PFSK-1 (cell line): ENCODE data around the gene INO80C.

ENCODE experiments used
- FOXP2 ChIP-seq: optimal IDR thresholded peaks from 2 replicates; pipeline ENCODE3; 2011; ENCODE audit warnings: borderline replicate concordance, control low read depth, inconsistent platforms; ENCODE audit not compliant: insufficient read depth; ENCODE audit errors: extremely low read length, extremely low read depth
- POLR2AphosphoS5 ChIP-seq: IDR thresholded peaks from 2 replicates; pipeline ENCODE4 v1.6.1; 2012; ENCODE audit warnings: low read depth, mild to moderate bottlenecking, control low read depth, low read length, moderate library complexity
- SIN3A ChIP-seq: IDR thresholded peaks from 2 replicates; pipeline ENCODE4 v1.6.1; 2012; ENCODE audit warnings: mild to moderate bottlenecking, low read length, moderate library complexity, borderline replicate concordance; ENCODE audit not compliant: insufficient read depth
- TAF1 ChIP-seq: IDR thresholded peaks from 2 replicates; pipeline ENCODE4 v1.6.1; 2012; ENCODE audit warnings: low read length, control low read depth, borderline replicate concordance; ENCODE audit not compliant: insufficient read depth
- TF ChIP-seq, protein P1 (sequence below), 2 experiments: IDR thresholded peaks; 2 replicates each; pipeline versions ENCODE4 v1.6.1 to v1.8.0; 2011 to 2012; ENCODE audit warnings: low read depth in 2 of 2, low read length in 2 of 2, control low read depth in 1 of 2, inconsistent platforms in 1 of 2, mild to moderate bottlenecking in 1 of 2, moderate library complexity in 1 of 2; ENCODE audit not compliant: insufficient read depth in 1 of 2

Gene INO80C

DNA sequence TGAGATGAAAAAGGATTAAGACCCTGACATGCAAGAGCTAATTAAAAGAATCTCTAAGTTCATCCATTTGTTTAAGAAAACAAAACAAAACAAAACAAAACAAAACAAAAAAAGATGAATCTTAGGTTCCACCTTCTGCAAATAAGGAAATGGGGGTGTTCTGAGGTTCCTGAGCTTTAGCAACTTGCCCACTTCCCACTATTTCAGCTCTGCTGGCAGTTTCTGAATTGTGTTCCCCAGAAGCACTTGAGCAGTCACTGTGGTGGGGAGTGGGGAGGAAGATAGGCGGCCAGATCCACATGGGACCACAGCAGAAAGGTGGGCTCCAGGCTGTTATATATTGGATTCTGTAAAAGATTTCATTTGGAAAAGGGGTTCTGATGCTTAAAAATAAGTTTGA lies 20.3 kb downstream of the INO80C start:
- TF ChIP-seq SIN3A: no peak
- no peak for TF ChIP-seq TAF1
- no peak for TF ChIP-seq FOXP2
- TF ChIP-seq POLR2AphosphoS5: no peak
- TF ChIP-seq, protein P1, sequence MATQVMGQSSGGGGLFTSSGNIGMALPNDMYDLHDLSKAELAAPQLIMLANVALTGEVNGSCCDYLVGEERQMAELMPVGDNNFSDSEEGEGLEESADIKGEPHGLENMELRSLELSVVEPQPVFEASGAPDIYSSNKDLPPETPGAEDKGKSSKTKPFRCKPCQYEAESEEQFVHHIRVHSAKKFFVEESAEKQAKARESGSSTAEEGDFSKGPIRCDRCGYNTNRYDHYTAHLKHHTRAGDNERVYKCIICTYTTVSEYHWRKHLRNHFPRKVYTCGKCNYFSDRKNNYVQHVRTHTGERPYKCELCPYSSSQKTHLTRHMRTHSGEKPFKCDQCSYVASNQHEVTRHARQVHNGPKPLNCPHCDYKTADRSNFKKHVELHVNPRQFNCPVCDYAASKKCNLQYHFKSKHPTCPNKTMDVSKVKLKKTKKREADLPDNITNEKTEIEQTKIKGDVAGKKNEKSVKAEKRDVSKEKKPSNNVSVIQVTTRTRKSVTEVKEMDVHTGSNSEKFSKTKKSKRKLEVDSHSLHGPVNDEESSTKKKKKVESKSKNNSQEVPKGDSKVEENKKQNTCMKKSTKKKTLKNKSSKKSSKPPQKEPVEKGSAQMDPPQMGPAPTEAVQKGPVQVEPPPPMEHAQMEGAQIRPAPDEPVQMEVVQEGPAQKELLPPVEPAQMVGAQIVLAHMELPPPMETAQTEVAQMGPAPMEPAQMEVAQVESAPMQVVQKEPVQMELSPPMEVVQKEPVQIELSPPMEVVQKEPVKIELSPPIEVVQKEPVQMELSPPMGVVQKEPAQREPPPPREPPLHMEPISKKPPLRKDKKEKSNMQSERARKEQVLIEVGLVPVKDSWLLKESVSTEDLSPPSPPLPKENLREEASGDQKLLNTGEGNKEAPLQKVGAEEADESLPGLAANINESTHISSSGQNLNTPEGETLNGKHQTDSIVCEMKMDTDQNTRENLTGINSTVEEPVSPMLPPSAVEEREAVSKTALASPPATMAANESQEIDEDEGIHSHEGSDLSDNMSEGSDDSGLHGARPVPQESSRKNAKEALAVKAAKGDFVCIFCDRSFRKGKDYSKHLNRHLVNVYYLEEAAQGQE (IDR thresholded peaks at IDR 0.05; ENCODE audit: insufficient read depth in 1 of 2, low read depth in 2 of 2, low read length in 2 of 2): no peak

DNA sequence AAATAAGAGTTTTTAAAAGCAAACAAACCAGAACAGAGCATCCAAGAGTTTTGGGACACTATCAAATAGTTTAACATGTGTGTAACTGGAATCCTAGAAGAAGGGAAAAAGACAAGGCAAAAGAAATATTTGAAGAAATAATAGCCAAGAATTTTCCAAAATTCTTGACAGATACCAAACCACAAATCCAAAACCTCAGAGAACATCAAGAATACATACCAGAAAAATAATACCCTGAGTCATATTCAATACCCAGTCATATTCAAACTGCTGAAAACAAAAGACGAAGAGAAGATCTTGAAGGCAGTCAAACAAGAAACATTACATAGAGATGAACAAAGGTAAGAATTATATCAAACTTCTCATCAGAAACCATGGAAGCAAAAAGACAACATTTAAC lies 22.9 kb downstream of the INO80C start:
- TF ChIP-seq TAF1 (no peak), POLR2AphosphoS5 (no peak), FOXP2 (no peak)
- TF ChIP-seq, protein P1 (IDR thresholded peaks at IDR 0.05; ENCODE audit: insufficient read depth in 1 of 2, low read depth in 2 of 2, low read length in 2 of 2): no peak

DNA sequence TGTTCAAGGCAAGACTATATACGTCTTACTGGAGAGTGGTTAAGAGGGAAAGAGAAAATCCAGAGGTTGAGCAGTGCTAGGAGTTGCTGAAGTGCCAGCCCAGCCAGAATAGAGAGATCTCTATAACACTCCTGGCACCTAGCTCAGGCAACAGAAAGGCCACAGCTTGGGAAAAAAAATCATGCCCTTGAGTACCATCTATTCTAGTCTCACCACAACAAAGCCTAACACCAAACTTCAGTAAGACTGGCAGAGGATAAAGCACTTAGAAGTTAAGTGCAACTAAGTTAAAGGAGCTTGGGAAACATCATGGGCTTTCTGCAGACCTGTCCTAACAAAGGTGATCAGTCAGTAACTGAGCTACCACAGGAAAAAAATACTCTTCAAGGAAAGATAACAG lies 24.2 kb downstream of the INO80C start:
- TF ChIP-seq, protein P1 (IDR thresholded peaks at IDR 0.05; ENCODE audit: insufficient read depth in 1 of 2, low read depth in 2 of 2, low read length in 2 of 2): no peak
- no peak for TF ChIP-seq POLR2AphosphoS5
- no peak for TF ChIP-seq SIN3A
- no peak for TF ChIP-seq FOXP2
- no peak for TF ChIP-seq TAF1

DNA sequence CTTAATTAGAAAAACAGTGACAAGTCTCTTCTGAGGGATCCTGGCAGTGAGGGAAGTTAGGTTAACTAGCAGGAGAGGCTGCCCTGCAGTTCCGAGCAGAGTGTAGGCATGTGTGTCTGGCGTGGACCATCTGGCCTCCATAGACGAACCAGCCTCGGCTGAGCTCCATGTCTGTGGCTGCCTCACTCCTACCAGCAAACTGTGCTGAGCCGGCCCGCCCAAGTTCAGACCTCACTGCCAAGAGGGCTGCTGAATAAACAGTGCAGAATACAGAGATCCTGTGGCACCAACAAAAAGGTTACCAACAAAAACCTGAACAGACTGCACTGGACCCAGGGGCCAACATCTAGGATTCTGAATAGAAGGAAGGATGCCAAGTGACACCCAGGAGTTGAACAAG lies 27.3 kb downstream of the INO80C start:
- TF ChIP-seq TAF1: no peak

DNA sequence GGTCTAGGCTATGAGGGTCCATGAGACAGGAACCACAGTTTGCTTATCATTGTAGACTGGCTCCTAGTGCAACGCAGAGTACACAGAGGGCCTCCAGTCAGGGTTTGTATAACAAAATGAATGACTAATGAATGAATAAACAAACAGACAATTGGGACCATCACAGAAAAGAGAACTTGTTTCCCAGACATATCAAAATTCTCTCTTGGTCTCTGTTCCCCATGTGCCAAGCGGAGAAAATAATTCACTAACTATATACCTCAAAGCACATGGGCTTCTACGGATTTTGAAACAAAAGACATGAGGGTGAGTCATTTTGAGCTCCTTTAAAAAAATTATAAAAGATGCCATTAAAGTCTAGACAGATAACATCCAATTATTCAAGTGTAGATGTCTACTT lies 28.0 kb downstream of the INO80C start:
- TF ChIP-seq FOXP2: no peak
- TF ChIP-seq POLR2AphosphoS5: no peak
- TF ChIP-seq, protein P1 (IDR thresholded peaks at IDR 0.05; ENCODE audit: insufficient read depth in 1 of 2, low read depth in 2 of 2, low read length in 2 of 2): no peak
- TF ChIP-seq SIN3A: no peak
- no peak for TF ChIP-seq TAF1

DNA sequence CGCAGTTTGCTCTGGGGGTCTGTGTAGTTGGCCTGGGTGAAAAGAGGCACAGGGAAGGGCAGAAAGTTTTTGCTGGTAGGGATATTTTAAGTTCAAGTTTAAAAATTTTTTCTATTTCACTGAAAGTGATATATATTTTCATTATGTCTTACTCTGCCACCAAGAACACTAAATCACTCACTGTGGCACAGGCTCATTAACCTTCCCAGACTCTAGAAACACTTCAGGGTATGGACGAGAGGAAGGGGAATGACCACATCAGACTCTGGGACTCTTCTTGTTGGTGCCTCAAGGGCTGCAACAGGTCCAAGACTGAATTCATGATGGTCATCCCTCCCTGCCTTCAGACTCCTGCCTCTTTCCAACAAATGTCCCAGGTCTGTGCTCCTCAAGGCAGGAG lies 29.0 kb downstream of the INO80C start:
- TF ChIP-seq TAF1: no peak
- TF ChIP-seq, protein P1 (IDR thresholded peaks at IDR 0.05; ENCODE audit: insufficient read depth in 1 of 2, low read depth in 2 of 2, low read length in 2 of 2): no peak
- TF ChIP-seq POLR2AphosphoS5: no peak
- no peak for TF ChIP-seq SIN3A
- no peak for TF ChIP-seq FOXP2
